ENCODE data around the gene TBCC.

The TBCC gene

GRCh38 chr6:42696526-42697267, 49.2 kb downstream of the TBCC start:
- DNase-seq (ENCODE audit: low spot score), result no peak

GRCh38 chr6:42694586-42694985, 51.3 kb downstream of the TBCC start:
- DNase-seq (ENCODE audit: low spot score), result no peak

Measured in SK-N-DZ (cell line).